Activated CD4-positive, alpha-beta T cell treated with anti-CD3 and anti-CD28 coated beads, Interleukin-2, amount 10 ng/mL, durations not matched to agents 24 days and 14 days (primary cell): ENCODE results near the gene ABCG5. TPM values are rescaled to one million over a fixed set of nuclear protein-coding genes. Genes with fewer than 3 reads are reported as not detected.

ENCODE experiments used
- DNase-seq: peaks from one replicate; pipeline ENCODE4 v3.0.0; 2022
- H3K27ac Mint-ChIP-seq: one replicate; pipeline ENCODE4 v1.8.0; 2022; ENCODE audit warnings: mild to moderate bottlenecking, mixed read lengths
- H3K27me3 Mint-ChIP-seq: one replicate; pipeline ENCODE4 v1.8.0; 2022; ENCODE audit warnings: mixed read lengths
- H3K36me3 Mint-ChIP-seq: one replicate; pipeline ENCODE4 v1.8.0; 2022; ENCODE audit warnings: low read depth, mild to moderate bottlenecking, mixed read lengths
- H3K4me1 Mint-ChIP-seq: one replicate; pipeline ENCODE4 v1.8.0; 2021; ENCODE audit warnings: mixed read lengths
- H3K4me3 Mint-ChIP-seq: one replicate; pipeline ENCODE4 v1.8.0; 2022; ENCODE audit warnings: mild to moderate bottlenecking, moderate library complexity, mixed read lengths
- H3K9me3 Mint-ChIP-seq: one replicate; pipeline ENCODE4 v1.8.0; 2021; ENCODE audit warnings: mixed read lengths
- intact Hi-C: fragments of 100-400 bp; cut with micrococcal nuclease; formaldehyde crosslinking; loops from one replicate; pipeline ENCODE4 v1.15.1; 2023
- total RNA-seq: library from RNA; stranded (reverse); gene quantifications from 2 replicates; pipeline ENCODE4 v1.2.3, GENCODE V29; 2022

The ABCG5 gene
- total RNA-seq, result not detected in 2 replicates

- no peaks in the 10 kb centered on the region for H3K4me1 Mint-ChIP-seq
- H3K27ac Mint-ChIP-seq, result no peak within 1 kb of the TSS
- no peaks in the 10 kb centered on the region for H3K36me3 Mint-ChIP-seq
- peaks cover 3% of the 10 kb centered on the region for H3K27me3 Mint-ChIP-seq
- intact Hi-C loops, result no loop called here
- DNase-seq, result peak; percentile 47
- H3K4me3 Mint-ChIP-seq, result no peak within 1 kb of the TSS
- no peaks in the 10 kb centered on the region for H3K9me3 Mint-ChIP-seq
Measured at GRCh38 chr2:43838560-43839267, at the start of gene ABCG5, which contains the start of gene ABCG8. Gene ABCG5 (minus strand): TSS chr2:43838839. CDS start chr2:43838679, 160 bp downstream. Gene ABCG8 (plus strand): TSS chr2:43838971. CDS start chr2:43839054, 83 bp downstream.

- Mint-ChIP-seq H3K27me3 (no peaks in the 10 kb centered on the region), H3K36me3 (peaks cover 55% of the 10 kb centered on the region), H3K9me3 (no peaks in the 10 kb centered on the region), H3K4me1 (peaks cover 7% of the 10 kb centered on the region), H3K27ac (no peak overlapping the region), H3K4me3 (no peak overlapping the region)
- DNase-seq, result peak; percentile 47
- intact Hi-C loops, result no loop called here
Measured at GRCh38 chr2:43887176-43887575, 48.5 kb upstream of the ABCG5 start.

GRCh38 chr2:43885132-43885632 is 46.5 kb upstream of the ABCG5 start:
- no peak overlapping the region for H3K4me3 Mint-ChIP-seq
- H3K27ac Mint-ChIP-seq, result no peak overlapping the region
- H3K36me3 Mint-ChIP-seq, result peaks cover 37% of the 10 kb centered on the region
- H3K4me1 Mint-ChIP-seq, result peaks cover 7% of the 10 kb centered on the region
- no peaks in the 10 kb centered on the region for H3K27me3 Mint-ChIP-seq
- intact Hi-C loops, result no loop called here
- H3K9me3 Mint-ChIP-seq, result no peaks in the 10 kb centered on the region
- no peak for DNase-seq

GRCh38 chr2:43884689-43885088 is 46.0 kb upstream of the ABCG5 start:
- Mint-ChIP-seq H3K4me1 (peaks cover 7% of the 10 kb centered on the region), H3K27me3 (no peaks in the 10 kb centered on the region), H3K4me3 (no peak overlapping the region), H3K9me3 (no peaks in the 10 kb centered on the region), H3K36me3 (peaks cover 33% of the 10 kb centered on the region), H3K27ac (no peak overlapping the region)
- intact Hi-C loops, result no loop called here
- DNase-seq, result no peak

- Mint-ChIP-seq H3K27me3 (no peaks in the 10 kb centered on the region), H3K4me3 (no peak overlapping the region), H3K9me3 (no peaks in the 10 kb centered on the region), H3K4me1 (peaks cover 4% of the 10 kb centered on the region), H3K36me3 (peaks cover 11% of the 10 kb centered on the region), H3K27ac (no peak overlapping the region)
- peak; percentile 51 for DNase-seq
- intact Hi-C loops, result no loop called here
Measured at GRCh38 chr2:43882312-43882711, 43.7 kb upstream of the ABCG5 start.

- Mint-ChIP-seq H3K4me1 (peaks cover 2% of the 10 kb centered on the region), H3K27ac (no peak overlapping the region), H3K9me3 (no peaks in the 10 kb centered on the region), H3K4me3 (no peak overlapping the region), H3K27me3 (no peaks in the 10 kb centered on the region), H3K36me3 (peaks cover 1% of the 10 kb centered on the region)
- peak; percentile 41 for DNase-seq
- intact Hi-C loops, result no loop called here
Measured at GRCh38 chr2:43880952-43881351, 42.3 kb upstream of the ABCG5 start.

- H3K27ac Mint-ChIP-seq, result no peak overlapping the region
- no peak for DNase-seq
- H3K4me3 Mint-ChIP-seq, result no peak overlapping the region
- H3K9me3 Mint-ChIP-seq, result no peaks in the 10 kb centered on the region
- intact Hi-C loops, result no loop called here
- H3K27me3 Mint-ChIP-seq, result no peaks in the 10 kb centered on the region
- no peaks in the 10 kb centered on the region for H3K36me3 Mint-ChIP-seq
- H3K4me1 Mint-ChIP-seq, result peaks cover 2% of the 10 kb centered on the region
Measured at GRCh38 chr2:43880471-43880870, 41.8 kb upstream of the ABCG5 start.

- Mint-ChIP-seq H3K36me3 (no peaks in the 10 kb centered on the region), H3K27me3 (no peaks in the 10 kb centered on the region), H3K4me1 (peaks cover 2% of the 10 kb centered on the region), H3K9me3 (no peaks in the 10 kb centered on the region), H3K27ac (no peak overlapping the region), H3K4me3 (no peak overlapping the region)
- DNase-seq, result peak; percentile 51
- intact Hi-C loops, result loop anchor here (10.0 kb wide), 1 partner anchor 264 kb away; no protein-coding TSS in a partner anchor
Measured at GRCh38 chr2:43879261-43879660, 40.6 kb upstream of the ABCG5 start.

GRCh38 chr2:43877782-43878464 is 39.3 kb upstream of the ABCG5 start:
- H3K9me3 Mint-ChIP-seq, result no peaks in the 10 kb centered on the region
- H3K27me3 Mint-ChIP-seq, result no peaks in the 10 kb centered on the region
- DNase-seq, result peak; percentile 90
- H3K36me3 Mint-ChIP-seq, result no peaks in the 10 kb centered on the region
- no peak overlapping the region for H3K4me3 Mint-ChIP-seq
- H3K4me1 Mint-ChIP-seq, result peaks cover 2% of the 10 kb centered on the region
- intact Hi-C loops, result loop anchor here (10.0 kb wide), 1 partner anchor 263 kb away; no protein-coding TSS in a partner anchor
- no peak overlapping the region for H3K27ac Mint-ChIP-seq

- Mint-ChIP-seq H3K4me3 (no peak overlapping the region), H3K9me3 (no peaks in the 10 kb centered on the region), H3K27me3 (peaks cover 3% of the 10 kb centered on the region), H3K4me1 (peaks cover 2% of the 10 kb centered on the region), H3K36me3 (no peaks in the 10 kb centered on the region), H3K27ac (no peak overlapping the region)
- peak; percentile 53 for DNase-seq
- intact Hi-C loops, result loop anchor here (10.0 kb wide), 1 partner anchor 260 kb away; no protein-coding TSS in a partner anchor
Measured at GRCh38 chr2:43874776-43875451, 36.3 kb upstream of the ABCG5 start.

- intact Hi-C loops, result loop anchor here (10.0 kb wide), 1 partner anchor 257 kb away; no protein-coding TSS in a partner anchor
- H3K36me3 Mint-ChIP-seq, result no peaks in the 10 kb centered on the region
Measured at GRCh38 chr2:43872151-43872550, 33.5 kb upstream of the ABCG5 start.

GRCh38 chr2:43855292-43855691 is 16.7 kb upstream of the ABCG5 start:
- Mint-ChIP-seq H3K4me3 (no peak overlapping the region), H3K4me1 (no peaks in the 10 kb centered on the region), H3K9me3 (no peaks in the 10 kb centered on the region), H3K36me3 (no peaks in the 10 kb centered on the region), H3K27me3 (peaks cover 15% of the 10 kb centered on the region), H3K27ac (no peak overlapping the region)
- intact Hi-C loops, result no loop called here
- DNase-seq, result no peak

More at GRCh38 chr2:43872151-43872550, 33.5 kb upstream of the ABCG5 start:
- Mint-ChIP-seq H3K4me3 (no peak overlapping the region), H3K9me3 (no peaks in the 10 kb centered on the region), H3K27me3 (peaks cover 10% of the 10 kb centered on the region), H3K4me1 (no peaks in the 10 kb centered on the region), H3K27ac (no peak overlapping the region)
- peak; percentile 44 for DNase-seq

- Mint-ChIP-seq H3K4me1 (no peaks in the 10 kb centered on the region), H3K27me3 (peaks cover 15% of the 10 kb centered on the region), H3K27ac (no peak overlapping the region), H3K9me3 (no peaks in the 10 kb centered on the region), H3K36me3 (no peaks in the 10 kb centered on the region), H3K4me3 (no peak overlapping the region)
- DNase-seq, result no peak
- intact Hi-C loops, result no loop called here
Measured at GRCh38 chr2:43854671-43855070, 16.0 kb upstream of the ABCG5 start.
